ENCODE measurements around the gene RNASE8. TPM values are rescaled to one million over a fixed set of nuclear protein-coding genes. Genes with fewer than 3 reads are reported as not detected.

RNASE8 gene
- total RNA-seq, 2 donors from 2014 or later: not detected

- Histone ChIP-seq H3K36me3 (peaks cover 3% of the 10 kb centered on the region), H3K9me3 (no peaks in the 10 kb centered on the region), H3K27ac (no peak overlapping the region), H3K27me3 (no peaks in the 10 kb centered on the region), H3K9ac (ENCODE audit: low read depth in 2 of 2, low read length in 2 of 2) (no peak overlapping the region), H3K4me1 (peaks cover 4% of the 10 kb centered on the region), H3K4me3 (no peak overlapping the region)
- no peak for TF ChIP-seq CTCF (IDR thresholded peaks at IDR 0.05)
- intact Hi-C loops (cut with DNase I): no loop called here
- DNase-seq: no peak
Observed at GRCh38 chr14:21086908-21087293, 29.3 kb downstream of the RNASE8 start.

- Histone ChIP-seq H3K27ac (no peak overlapping the region), H3K27me3 (no peaks in the 10 kb centered on the region), H3K4me3 (no peak overlapping the region), H3K9ac (ENCODE audit: low read depth in 2 of 2, low read length in 2 of 2) (peak overlapping the region in 1 of 2 donors; percentile 46), H3K9me3 (no peaks in the 10 kb centered on the region), H3K4me1 (peaks cover 4% of the 10 kb centered on the region), H3K36me3 (no peaks in the 10 kb centered on the region)
- intact Hi-C loops (cut with DNase I): no loop called here
- TF ChIP-seq CTCF (IDR thresholded peaks at IDR 0.05): no peak
- DNase-seq: no peak
Observed at GRCh38 chr14:21087294-21088091, 29.9 kb downstream of the RNASE8 start.

- intact Hi-C loops (cut with DNase I): no loop called here
- no peak for TF ChIP-seq CTCF (IDR thresholded peaks at IDR 0.05)
Observed at GRCh38 chr14:21088687-21089086, 31.1 kb downstream of the RNASE8 start.

GRCh38 chr14:21089271-21089670 is 31.6 kb downstream of the RNASE8 start:
- TF ChIP-seq CTCF (IDR thresholded peaks at IDR 0.05): no peak
- Histone ChIP-seq H3K9me3 (no peaks in the 10 kb centered on the region), H3K36me3 (no peaks in the 10 kb centered on the region), H3K9ac (ENCODE audit: low read depth in 2 of 2, low read length in 2 of 2) (peak overlapping the region; percentile 14 to 62), H3K27me3 (no peaks in the 10 kb centered on the region), H3K4me1 (peaks cover 4% of the 10 kb centered on the region), H3K4me3 (no peak overlapping the region), H3K27ac (peak overlapping the region; percentile 53)
- no peak for DNase-seq
- intact Hi-C loops (cut with DNase I): no loop called here

More at GRCh38 chr14:21088687-21089086, 31.1 kb downstream of the RNASE8 start:
- H3K27me3 ChIP-seq: no peaks in the 10 kb centered on the region
- H3K4me3 ChIP-seq: no peak overlapping the region
- no peaks in the 10 kb centered on the region for H3K9me3 ChIP-seq
- DNase-seq: no peak
- H3K9ac ChIP-seq (ENCODE audit: low read depth in 2 of 2, low read length in 2 of 2): peak overlapping the region; percentile 16 to 62
- peak overlapping the region; percentile 53 for H3K27ac ChIP-seq
- H3K36me3 ChIP-seq: no peaks in the 10 kb centered on the region
- H3K4me1 ChIP-seq: peaks cover 4% of the 10 kb centered on the region

- intact Hi-C loops (cut with DNase I): loop anchor here (2.0 to 5.0 kb wide), 2 partner anchors 21 to 73 kb away; no protein-coding TSS in a partner anchor
- no peaks in the 10 kb centered on the region for H3K27me3 ChIP-seq
- H3K4me1 ChIP-seq: peaks cover 4% of the 10 kb centered on the region
- no peak for DNase-seq
- no peak for TF ChIP-seq CTCF (IDR thresholded peaks at IDR 0.05)
- peak overlapping the region in 1 of 2 donors; percentile 38 for H3K9ac ChIP-seq (ENCODE audit: low read depth in 2 of 2, low read length in 2 of 2)
- no peaks in the 10 kb centered on the region for H3K9me3 ChIP-seq
- no peaks in the 10 kb centered on the region for H3K36me3 ChIP-seq
- H3K4me3 ChIP-seq: no peak overlapping the region
- peak overlapping the region; percentile 53 for H3K27ac ChIP-seq
Observed at GRCh38 chr14:21089877-21090193, 32.2 kb downstream of the RNASE8 start.
